A549 (cell line): Measurements from ENCODE around the gene TSPAN5.

Source experiments
- CEBPB ChIP-seq, 2 experiments: fragments of >200 bp in 1 of 2; sonication (Bioruptor Twin) in 1 of 2; formaldehyde crosslinking in 1 of 2; IDR thresholded peaks; 2 replicates each; pipeline ENCODE4 v1.6.1; 2012 to 2016
- CTCF ChIP-seq: fragments of >200 bp; sonication (Bioruptor Twin); formaldehyde crosslinking; IDR thresholded peaks from 3 replicates; pipeline ENCODE4 v1.5.1; 2016
- EP300 ChIP-seq, 2 experiments: fragments of >200 bp; sonication (Bioruptor Twin); formaldehyde crosslinking; IDR thresholded peaks; 2 replicates in 1 of 2; 3 replicates in 1 of 2; pipeline ENCODE4 v1.6.1; 2016 to 2017
- HOXA7 ChIP-seq: fragments of 250-450 bp; sonication (Bioruptor Pico); IDR thresholded peaks from 2 replicates; pipeline ENCODE4 v1.5.0; 2020; ENCODE audit warnings: mild to moderate bottlenecking, moderate library complexity
- KDM5A ChIP-seq: fragments of 200-600 bp; sonication (generic); IDR thresholded peaks from 2 replicates; pipeline ENCODE4 v1.6.1; 2016; ENCODE audit warnings: antibody characterized with exemption, mild to moderate bottlenecking
- MYC ChIP-seq: IDR thresholded peaks from 2 replicates; pipeline ENCODE4 v1.6.1; 2012; ENCODE audit warnings: mild to moderate bottlenecking, inconsistent platforms, low read length, improper control_type of control experiment, borderline replicate concordance
- NPAS2 ChIP-seq: fragments of 250-450 bp; sonication (Bioruptor Pico); IDR thresholded peaks from 2 replicates; pipeline ENCODE4 v1.8.0; 2022; ENCODE audit warnings: mild to moderate bottlenecking, moderate library complexity, borderline replicate concordance
- POLR2A ChIP-seq: IDR thresholded peaks from 2 replicates; pipeline ENCODE4 v1.6.1; 2012; ENCODE audit warnings: mild to moderate bottlenecking, low read length
- USF2 ChIP-seq: fragments of 450-650 bp; IDR thresholded peaks from 2 replicates; pipeline ENCODE4 v1.6.1; 2014; ENCODE audit warnings: antibody characterized with exemption
- TF ChIP-seq, protein P1 (sequence below): fragments of 200-600 bp; sonication (generic); IDR thresholded peaks from 2 replicates; pipeline ENCODE4 v1.6.1; 2016; ENCODE audit warnings: antibody characterized with exemption, mild to moderate bottlenecking, moderate library complexity
- TF ChIP-seq, protein P2 (sequence below): fragments of >200 bp; sonication (Bioruptor Twin); formaldehyde crosslinking; IDR thresholded peaks from 3 replicates; pipeline ENCODE4 v1.6.1; 2016

GRCh38 chr4:98560321-98560720 is 98.1 kb downstream of the TSPAN5 start:
- TF ChIP-seq POLR2A (no peak), USF2 (no peak), HOXA7 (CRISPR knock-in tag) (no peak), NPAS2 (no peak), CTCF (no peak), CEBPB (IDR thresholded peaks at IDR 0.05) (no peak), KDM5A (no peak), MYC (no peak), EP300 (IDR thresholded peaks at IDR 0.05) (no peak)
- TF ChIP-seq, protein P1, sequence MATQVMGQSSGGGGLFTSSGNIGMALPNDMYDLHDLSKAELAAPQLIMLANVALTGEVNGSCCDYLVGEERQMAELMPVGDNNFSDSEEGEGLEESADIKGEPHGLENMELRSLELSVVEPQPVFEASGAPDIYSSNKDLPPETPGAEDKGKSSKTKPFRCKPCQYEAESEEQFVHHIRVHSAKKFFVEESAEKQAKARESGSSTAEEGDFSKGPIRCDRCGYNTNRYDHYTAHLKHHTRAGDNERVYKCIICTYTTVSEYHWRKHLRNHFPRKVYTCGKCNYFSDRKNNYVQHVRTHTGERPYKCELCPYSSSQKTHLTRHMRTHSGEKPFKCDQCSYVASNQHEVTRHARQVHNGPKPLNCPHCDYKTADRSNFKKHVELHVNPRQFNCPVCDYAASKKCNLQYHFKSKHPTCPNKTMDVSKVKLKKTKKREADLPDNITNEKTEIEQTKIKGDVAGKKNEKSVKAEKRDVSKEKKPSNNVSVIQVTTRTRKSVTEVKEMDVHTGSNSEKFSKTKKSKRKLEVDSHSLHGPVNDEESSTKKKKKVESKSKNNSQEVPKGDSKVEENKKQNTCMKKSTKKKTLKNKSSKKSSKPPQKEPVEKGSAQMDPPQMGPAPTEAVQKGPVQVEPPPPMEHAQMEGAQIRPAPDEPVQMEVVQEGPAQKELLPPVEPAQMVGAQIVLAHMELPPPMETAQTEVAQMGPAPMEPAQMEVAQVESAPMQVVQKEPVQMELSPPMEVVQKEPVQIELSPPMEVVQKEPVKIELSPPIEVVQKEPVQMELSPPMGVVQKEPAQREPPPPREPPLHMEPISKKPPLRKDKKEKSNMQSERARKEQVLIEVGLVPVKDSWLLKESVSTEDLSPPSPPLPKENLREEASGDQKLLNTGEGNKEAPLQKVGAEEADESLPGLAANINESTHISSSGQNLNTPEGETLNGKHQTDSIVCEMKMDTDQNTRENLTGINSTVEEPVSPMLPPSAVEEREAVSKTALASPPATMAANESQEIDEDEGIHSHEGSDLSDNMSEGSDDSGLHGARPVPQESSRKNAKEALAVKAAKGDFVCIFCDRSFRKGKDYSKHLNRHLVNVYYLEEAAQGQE, result no peak
- TF ChIP-seq, protein P2, sequence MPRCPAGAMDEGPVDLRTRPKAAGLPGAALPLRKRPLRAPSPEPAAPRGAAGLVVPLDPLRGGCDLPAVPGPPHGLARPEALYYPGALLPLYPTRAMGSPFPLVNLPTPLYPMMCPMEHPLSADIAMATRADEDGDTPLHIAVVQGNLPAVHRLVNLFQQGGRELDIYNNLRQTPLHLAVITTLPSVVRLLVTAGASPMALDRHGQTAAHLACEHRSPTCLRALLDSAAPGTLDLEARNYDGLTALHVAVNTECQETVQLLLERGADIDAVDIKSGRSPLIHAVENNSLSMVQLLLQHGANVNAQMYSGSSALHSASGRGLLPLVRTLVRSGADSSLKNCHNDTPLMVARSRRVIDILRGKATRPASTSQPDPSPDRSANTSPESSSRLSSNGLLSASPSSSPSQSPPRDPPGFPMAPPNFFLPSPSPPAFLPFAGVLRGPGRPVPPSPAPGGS, result no peak
